WTC11 (cell line): ENCODE data around the gene LAMA2.

Experiments
- ATF6 ChIP-seq: sonication (generic); formaldehyde crosslinking; IDR thresholded peaks from 2 replicates; pipeline ENCODE4 v1.8.1; 2023; ENCODE audit warnings: mild to moderate bottlenecking, missing genetic modification reagents
- E2F1 ChIP-seq: sonication (generic); formaldehyde crosslinking; IDR thresholded peaks from 2 replicates; pipeline ENCODE4 v1.8.0; 2022; ENCODE audit warnings: mild to moderate bottlenecking, missing genetic modification reagents
- ESRRA ChIP-seq: sonication (generic); formaldehyde crosslinking; IDR thresholded peaks from 2 replicates; pipeline ENCODE4 v1.8.1; 2022; ENCODE audit warnings: mild to moderate bottlenecking, missing genetic modification reagents, borderline replicate concordance
- FOXP1 ChIP-seq: sonication (generic); formaldehyde crosslinking; IDR thresholded peaks from 2 replicates; pipeline ENCODE4 v1.8.0; 2022; ENCODE audit warnings: missing genetic modification reagents, mild to moderate bottlenecking, moderate library complexity, borderline replicate concordance
- MAX ChIP-seq: sonication (generic); formaldehyde crosslinking; IDR thresholded peaks from 2 replicates; pipeline ENCODE4 v1.8.0; 2022; ENCODE audit warnings: mild to moderate bottlenecking, missing genetic modification reagents
- PRRX2 ChIP-seq: fragments of 250-450 bp; sonication (Bioruptor Pico); IDR thresholded peaks from 2 replicates; pipeline ENCODE4 v1.8.0; 2021; ENCODE audit warnings: mild to moderate bottlenecking
- SMAD3 ChIP-seq: sonication (generic); formaldehyde crosslinking; IDR thresholded peaks from 2 replicates; pipeline ENCODE4 v1.8.0; 2022; ENCODE audit warnings: missing genetic modification reagents, mild to moderate bottlenecking, borderline replicate concordance
- SP1 ChIP-seq: sonication (generic); formaldehyde crosslinking; conservative IDR thresholded peaks from 2 replicates; pipeline ENCODE4 v1.8.1; 2022; ENCODE audit warnings: missing genetic modification reagents
- TCF7 ChIP-seq: sonication (generic); formaldehyde crosslinking; IDR thresholded peaks from 2 replicates; pipeline ENCODE4 v1.8.0; 2022; ENCODE audit warnings: mild to moderate bottlenecking, low read depth, missing genetic modification reagents, moderate library complexity
- TEAD4 ChIP-seq: sonication (generic); formaldehyde crosslinking; IDR thresholded peaks from 2 replicates; pipeline ENCODE4 v1.8.0; 2022; ENCODE audit warnings: mild to moderate bottlenecking, missing genetic modification reagents
- TF ChIP-seq, protein P1 (sequence below): sonication (generic); formaldehyde crosslinking; IDR thresholded peaks from 2 replicates; pipeline ENCODE4 v1.8.1; 2022; ENCODE audit warnings: mild to moderate bottlenecking, missing genetic modification reagents, moderate library complexity, borderline replicate concordance
- TF ChIP-seq, protein P2 (sequence below): fragments of 200-600 bp; IDR thresholded peaks from 2 replicates; pipeline ENCODE4 v1.8.0; 2022; ENCODE audit warnings: antibody characterized with exemption
- TF ChIP-seq, protein P3 (sequence below): fragments of 250-450 bp; sonication (Bioruptor Pico); IDR thresholded peaks from 2 replicates; pipeline ENCODE4 v1.9.0; 2021; ENCODE audit warnings: mild to moderate bottlenecking, borderline replicate concordance
- TF ChIP-seq, protein P4 (sequence below): sonication (generic); formaldehyde crosslinking; IDR thresholded peaks from 2 replicates; pipeline ENCODE4 v1.8.1; 2022; ENCODE audit warnings: low read depth, missing genetic modification reagents, borderline replicate concordance

DNA sequence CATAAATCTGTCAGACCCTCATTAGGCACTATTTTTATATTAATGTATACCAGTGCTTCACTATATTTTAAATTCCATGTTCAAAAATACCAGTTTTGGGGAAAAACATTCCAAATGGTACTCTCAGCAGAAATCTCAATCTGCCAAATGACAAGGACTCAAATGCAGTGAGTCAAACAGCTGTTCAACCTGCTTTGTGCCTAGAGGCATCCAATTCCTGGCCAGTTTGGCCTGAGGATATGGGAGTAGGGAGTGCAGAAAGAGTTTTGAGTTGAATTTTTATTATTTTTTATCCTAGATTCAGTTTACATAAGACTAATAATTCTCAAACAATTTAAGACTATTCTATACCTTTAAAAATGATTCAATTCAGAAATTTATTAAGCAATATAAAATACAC lies 216.8 kb downstream of the LAMA2 start:
- TF ChIP-seq, protein P1, sequence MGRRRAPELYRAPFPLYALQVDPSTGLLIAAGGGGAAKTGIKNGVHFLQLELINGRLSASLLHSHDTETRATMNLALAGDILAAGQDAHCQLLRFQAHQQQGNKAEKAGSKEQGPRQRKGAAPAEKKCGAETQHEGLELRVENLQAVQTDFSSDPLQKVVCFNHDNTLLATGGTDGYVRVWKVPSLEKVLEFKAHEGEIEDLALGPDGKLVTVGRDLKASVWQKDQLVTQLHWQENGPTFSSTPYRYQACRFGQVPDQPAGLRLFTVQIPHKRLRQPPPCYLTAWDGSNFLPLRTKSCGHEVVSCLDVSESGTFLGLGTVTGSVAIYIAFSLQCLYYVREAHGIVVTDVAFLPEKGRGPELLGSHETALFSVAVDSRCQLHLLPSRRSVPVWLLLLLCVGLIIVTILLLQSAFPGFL (CRISPR knock-in tag): no peak
- TF ChIP-seq PRRX2 (CRISPR knock-in tag) (no peak), TCF7 (no peak), MAX (CRISPR knock-in tag) (no peak), E2F1 (CRISPR knock-in tag) (no peak), SP1 (CRISPR knock-in tag) (no peak), TEAD4 (no peak), FOXP1 (CRISPR knock-in tag) (no peak), SMAD3 (no peak), ESRRA (no peak), ATF6 (CRISPR knock-in tag) (no peak)
- TF ChIP-seq, protein P2, sequence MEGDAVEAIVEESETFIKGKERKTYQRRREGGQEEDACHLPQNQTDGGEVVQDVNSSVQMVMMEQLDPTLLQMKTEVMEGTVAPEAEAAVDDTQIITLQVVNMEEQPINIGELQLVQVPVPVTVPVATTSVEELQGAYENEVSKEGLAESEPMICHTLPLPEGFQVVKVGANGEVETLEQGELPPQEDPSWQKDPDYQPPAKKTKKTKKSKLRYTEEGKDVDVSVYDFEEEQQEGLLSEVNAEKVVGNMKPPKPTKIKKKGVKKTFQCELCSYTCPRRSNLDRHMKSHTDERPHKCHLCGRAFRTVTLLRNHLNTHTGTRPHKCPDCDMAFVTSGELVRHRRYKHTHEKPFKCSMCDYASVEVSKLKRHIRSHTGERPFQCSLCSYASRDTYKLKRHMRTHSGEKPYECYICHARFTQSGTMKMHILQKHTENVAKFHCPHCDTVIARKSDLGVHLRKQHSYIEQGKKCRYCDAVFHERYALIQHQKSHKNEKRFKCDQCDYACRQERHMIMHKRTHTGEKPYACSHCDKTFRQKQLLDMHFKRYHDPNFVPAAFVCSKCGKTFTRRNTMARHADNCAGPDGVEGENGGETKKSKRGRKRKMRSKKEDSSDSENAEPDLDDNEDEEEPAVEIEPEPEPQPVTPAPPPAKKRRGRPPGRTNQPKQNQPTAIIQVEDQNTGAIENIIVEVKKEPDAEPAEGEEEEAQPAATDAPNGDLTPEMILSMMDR: no peak
- TF ChIP-seq, protein P3, sequence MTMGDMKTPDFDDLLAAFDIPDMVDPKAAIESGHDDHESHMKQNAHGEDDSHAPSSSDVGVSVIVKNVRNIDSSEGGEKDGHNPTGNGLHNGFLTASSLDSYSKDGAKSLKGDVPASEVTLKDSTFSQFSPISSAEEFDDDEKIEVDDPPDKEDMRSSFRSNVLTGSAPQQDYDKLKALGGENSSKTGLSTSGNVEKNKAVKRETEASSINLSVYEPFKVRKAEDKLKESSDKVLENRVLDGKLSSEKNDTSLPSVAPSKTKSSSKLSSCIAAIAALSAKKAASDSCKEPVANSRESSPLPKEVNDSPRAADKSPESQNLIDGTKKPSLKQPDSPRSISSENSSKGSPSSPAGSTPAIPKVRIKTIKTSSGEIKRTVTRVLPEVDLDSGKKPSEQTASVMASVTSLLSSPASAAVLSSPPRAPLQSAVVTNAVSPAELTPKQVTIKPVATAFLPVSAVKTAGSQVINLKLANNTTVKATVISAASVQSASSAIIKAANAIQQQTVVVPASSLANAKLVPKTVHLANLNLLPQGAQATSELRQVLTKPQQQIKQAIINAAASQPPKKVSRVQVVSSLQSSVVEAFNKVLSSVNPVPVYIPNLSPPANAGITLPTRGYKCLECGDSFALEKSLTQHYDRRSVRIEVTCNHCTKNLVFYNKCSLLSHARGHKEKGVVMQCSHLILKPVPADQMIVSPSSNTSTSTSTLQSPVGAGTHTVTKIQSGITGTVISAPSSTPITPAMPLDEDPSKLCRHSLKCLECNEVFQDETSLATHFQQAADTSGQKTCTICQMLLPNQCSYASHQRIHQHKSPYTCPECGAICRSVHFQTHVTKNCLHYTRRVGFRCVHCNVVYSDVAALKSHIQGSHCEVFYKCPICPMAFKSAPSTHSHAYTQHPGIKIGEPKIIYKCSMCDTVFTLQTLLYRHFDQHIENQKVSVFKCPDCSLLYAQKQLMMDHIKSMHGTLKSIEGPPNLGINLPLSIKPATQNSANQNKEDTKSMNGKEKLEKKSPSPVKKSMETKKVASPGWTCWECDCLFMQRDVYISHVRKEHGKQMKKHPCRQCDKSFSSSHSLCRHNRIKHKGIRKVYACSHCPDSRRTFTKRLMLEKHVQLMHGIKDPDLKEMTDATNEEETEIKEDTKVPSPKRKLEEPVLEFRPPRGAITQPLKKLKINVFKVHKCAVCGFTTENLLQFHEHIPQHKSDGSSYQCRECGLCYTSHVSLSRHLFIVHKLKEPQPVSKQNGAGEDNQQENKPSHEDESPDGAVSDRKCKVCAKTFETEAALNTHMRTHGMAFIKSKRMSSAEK (CRISPR knock-in tag): no peak
- TF ChIP-seq, protein P4, sequence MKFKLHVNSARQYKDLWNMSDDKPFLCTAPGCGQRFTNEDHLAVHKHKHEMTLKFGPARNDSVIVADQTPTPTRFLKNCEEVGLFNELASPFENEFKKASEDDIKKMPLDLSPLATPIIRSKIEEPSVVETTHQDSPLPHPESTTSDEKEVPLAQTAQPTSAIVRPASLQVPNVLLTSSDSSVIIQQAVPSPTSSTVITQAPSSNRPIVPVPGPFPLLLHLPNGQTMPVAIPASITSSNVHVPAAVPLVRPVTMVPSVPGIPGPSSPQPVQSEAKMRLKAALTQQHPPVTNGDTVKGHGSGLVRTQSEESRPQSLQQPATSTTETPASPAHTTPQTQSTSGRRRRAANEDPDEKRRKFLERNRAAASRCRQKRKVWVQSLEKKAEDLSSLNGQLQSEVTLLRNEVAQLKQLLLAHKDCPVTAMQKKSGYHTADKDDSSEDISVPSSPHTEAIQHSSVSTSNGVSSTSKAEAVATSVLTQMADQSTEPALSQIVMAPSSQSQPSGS (CRISPR knock-in tag): no peak
